ENCODE measurements around the gene SLC19A1. TPM values are rescaled to one million over a fixed set of nuclear protein-coding genes. Genes with fewer than 3 reads are reported as not detected.

The SLC19A1 gene
- total RNA-seq, 1 donor from 2014 or later = 19.3 TPM

DNA sequence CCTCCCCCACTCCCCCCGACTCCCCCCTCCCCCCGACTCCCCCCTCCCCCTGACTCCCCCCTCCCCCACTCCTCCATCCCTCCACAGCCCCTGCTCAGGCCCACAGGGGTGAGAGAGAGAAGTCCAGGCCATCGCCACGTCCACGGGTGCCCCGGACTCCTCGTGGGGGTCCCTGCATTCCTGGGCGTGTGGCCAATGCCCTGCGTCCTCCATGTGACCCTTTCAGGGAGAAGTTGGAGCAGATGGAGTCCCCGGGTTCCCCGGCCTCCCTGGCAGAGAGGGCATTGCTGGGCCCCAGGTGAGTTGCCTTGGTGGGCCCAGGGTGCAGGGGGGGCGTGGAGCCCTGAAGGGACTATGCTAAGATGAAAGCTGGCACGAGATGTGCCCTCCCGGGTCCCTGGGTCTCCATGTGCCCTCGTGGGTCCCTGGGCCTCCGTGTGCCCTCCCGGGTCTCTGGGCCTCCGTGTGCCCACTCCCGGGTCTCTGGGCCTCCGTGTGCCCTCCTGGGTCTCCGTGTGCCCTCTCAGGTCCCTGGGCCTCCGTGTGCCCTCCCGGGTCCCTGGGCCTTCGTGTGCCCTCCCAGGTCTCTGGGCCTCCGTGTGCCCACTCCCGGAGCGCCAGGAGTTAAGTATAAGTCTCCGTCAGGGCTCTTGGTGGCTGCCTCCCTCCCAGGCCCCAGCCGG is 52.0 kb downstream of the SLC19A1 start:
- no peak overlapping the region for H3K4me3 ChIP-seq (ENCODE audit: low read depth, low read length)
- no peak for DNase-seq (ENCODE audit: low read depth)
- TF ChIP-seq, protein P1, sequence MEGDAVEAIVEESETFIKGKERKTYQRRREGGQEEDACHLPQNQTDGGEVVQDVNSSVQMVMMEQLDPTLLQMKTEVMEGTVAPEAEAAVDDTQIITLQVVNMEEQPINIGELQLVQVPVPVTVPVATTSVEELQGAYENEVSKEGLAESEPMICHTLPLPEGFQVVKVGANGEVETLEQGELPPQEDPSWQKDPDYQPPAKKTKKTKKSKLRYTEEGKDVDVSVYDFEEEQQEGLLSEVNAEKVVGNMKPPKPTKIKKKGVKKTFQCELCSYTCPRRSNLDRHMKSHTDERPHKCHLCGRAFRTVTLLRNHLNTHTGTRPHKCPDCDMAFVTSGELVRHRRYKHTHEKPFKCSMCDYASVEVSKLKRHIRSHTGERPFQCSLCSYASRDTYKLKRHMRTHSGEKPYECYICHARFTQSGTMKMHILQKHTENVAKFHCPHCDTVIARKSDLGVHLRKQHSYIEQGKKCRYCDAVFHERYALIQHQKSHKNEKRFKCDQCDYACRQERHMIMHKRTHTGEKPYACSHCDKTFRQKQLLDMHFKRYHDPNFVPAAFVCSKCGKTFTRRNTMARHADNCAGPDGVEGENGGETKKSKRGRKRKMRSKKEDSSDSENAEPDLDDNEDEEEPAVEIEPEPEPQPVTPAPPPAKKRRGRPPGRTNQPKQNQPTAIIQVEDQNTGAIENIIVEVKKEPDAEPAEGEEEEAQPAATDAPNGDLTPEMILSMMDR (conservative IDR thresholded peaks at IDR 0.05; ENCODE audit: low read depth, low read length) = no peak

DNA sequence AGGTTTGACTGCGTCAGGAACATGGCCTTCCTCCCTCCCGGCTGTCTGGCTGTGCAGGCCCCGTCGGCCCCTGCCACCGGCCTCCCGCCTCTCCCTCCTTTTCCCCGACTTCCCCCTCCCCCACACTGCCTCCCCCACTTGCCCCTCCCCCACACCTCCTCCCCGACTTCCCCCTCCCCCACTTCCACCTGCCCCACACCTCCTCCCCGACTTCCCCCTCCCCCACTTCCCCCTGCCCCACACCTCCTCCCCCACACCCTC is 52.6 kb downstream of the SLC19A1 start:
- TF ChIP-seq, protein P1 (conservative IDR thresholded peaks at IDR 0.05; ENCODE audit: low read depth, low read length) = no peak
- H3K4me3 ChIP-seq (ENCODE audit: low read depth, low read length) = no peak overlapping the region
- DNase-seq (ENCODE audit: low read depth) = no peak

DNA sequence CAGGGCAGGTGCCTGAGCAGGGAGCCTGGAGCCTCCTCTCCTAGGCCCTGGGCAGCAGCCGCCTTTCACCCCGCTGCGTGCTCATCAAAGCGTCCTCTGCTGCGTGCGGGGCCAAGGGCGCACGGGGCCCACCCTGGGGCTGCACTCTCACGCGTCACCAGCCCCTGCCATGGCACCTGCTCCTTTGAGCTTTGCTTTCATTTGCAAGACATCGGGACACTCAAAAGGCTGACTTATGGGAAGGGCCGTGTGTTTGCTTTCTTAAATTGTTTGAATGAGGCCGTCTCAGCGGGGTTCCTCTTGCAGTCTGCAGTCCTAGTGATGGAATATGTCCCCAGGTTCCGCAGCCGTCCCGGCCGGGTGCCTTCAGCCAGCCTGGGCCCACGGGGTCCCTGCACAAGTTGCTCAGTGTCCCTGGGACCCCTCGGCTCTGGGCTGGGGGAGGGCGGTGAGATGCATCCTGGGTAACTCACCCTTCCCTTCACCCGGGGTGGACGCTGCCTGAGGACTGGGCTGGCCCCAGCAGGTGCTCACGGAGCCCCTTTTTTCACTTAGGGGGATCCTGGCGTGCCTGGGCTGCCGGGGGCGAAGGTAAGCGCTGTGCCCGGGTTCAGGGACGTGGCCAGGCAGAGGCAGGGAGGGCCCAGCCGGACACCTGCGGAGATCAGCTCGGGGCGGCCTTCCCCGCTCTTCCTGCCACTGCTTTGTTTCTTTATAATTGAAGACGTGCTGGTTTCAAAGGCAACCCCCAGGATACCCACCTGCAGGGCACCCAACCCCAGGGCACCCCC is 53.1 kb downstream of the SLC19A1 start:
- TF ChIP-seq, protein P1 (conservative IDR thresholded peaks at IDR 0.05; ENCODE audit: low read depth, low read length) = no peak
- H3K4me3 ChIP-seq (ENCODE audit: low read depth, low read length) = no peak overlapping the region
- no peak for DNase-seq (ENCODE audit: low read depth)

DNA sequence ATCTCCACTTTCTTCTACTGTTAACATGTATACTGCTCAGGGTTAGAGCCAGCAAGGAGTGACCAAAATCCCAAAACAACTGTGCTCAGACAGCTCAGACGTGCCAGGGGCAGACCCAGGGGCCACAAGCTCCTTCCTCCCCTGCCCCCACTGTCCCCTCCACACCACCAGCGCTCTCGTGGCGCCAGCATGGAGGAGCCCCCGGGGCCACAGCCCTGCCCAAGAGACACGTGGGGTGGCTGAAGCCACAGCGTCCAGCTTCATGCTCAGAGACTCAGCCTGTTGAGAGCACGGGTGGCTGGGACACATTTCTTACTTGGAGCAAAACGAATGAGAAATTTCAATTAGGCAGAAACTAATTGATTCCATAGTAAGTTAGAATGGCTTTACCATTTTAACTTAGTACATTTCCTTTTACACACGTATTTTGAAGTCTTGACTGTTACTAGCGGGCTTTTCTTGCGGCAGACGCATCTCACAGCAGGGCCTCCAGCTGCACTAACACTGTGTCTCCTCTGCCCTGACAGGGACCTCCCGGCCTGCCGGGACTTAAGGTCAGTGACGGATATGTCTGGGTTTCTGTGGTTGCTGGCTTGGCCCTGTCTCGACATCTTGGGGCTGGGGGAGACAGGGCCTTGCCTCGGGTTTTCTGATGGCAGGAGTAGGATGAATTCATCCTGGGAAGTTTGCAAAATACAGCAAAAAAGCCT is 54.2 kb downstream of the SLC19A1 start:
- DNase-seq (ENCODE audit: low read depth) = no peak
- TF ChIP-seq, protein P1 (conservative IDR thresholded peaks at IDR 0.05; ENCODE audit: low read depth, low read length) = no peak
- no peak overlapping the region for H3K4me3 ChIP-seq (ENCODE audit: low read depth, low read length)

DNA sequence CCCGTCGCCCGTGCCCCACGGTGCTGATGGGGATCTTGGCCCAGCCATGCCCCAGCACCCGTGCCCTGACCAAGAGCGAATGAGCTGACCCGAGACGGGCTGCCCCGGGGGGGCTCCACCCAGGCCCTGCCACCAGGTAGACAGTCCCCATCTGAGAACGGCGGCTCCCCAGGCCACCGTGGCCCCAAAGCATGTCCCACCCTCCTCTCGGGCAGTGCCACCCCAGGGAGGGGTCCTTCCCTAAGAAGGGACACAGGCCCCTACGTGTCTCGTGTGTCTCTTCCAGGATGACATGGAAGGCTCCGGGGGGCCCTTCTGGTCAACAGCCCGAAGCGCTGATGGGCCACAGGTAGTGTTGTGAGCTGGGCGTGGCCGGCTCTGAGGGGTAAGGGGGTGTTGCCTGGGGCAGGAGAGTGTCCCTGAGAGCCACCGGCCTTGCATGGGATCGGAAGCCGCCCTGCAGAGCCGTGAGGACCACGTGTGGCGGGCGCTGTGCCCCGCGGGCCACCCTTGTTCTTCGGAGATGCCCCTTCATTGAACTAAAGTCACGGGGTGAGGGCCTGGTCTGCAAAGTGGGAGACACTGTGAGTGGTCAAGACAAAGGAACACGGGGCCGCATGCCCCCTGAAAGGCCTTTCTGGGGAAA is 55.0 kb downstream of the SLC19A1 start:
- no peak overlapping the region for H3K4me3 ChIP-seq (ENCODE audit: low read depth, low read length)
- TF ChIP-seq, protein P1 (conservative IDR thresholded peaks at IDR 0.05; ENCODE audit: low read depth, low read length) = no peak
- DNase-seq (ENCODE audit: low read depth) = no peak

- TF ChIP-seq, protein P1 (conservative IDR thresholded peaks at IDR 0.05; ENCODE audit: low read depth, low read length) = no peak
- H3K4me3 ChIP-seq (ENCODE audit: low read depth, low read length) = no peak overlapping the region
- no peak for DNase-seq (ENCODE audit: low read depth)
These were observed 55.6 kb downstream of the SLC19A1 start for GRCh38 chr21:45486443-45487160.
